Measurements from ENCODE around the gene GPC4. TPM values are rescaled to one million over a fixed set of nuclear protein-coding genes. Genes with fewer than 3 reads are reported as not detected.
A peak's percentile ranks its signal among the peaks of the same experiment; 100 is the strongest.

The GPC4 gene
- total RNA-seq, 4 donors from 2014 or later, result 5.9 to 20.2 (median 8.8) TPM

DNA sequence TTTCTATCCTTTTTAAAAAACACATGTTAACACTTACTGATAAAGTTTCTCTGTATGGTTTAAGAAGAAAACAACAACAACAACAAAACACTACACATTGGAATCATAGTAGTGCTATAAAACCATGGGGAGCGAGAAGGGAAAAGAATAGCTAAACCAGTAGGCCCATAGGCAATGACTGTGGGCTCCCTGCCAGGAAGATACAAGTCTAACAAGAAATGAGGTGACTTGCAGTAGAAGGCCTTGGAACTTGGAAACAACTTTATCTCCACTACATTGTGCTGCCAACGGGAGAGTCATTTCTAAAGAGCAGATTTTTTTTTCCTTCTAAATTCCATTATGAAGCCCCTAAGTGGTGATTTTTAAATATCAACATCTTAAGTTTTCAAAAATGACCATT, 78.0 kb downstream of the GPC4 start:
- Histone ChIP-seq H3K4me1 (peaks cover 0 to 4% of the 10 kb centered on the region in 2 donors), H3K4me3 (no peak overlapping the region), H3K9me3 (no peaks in the 10 kb centered on the region), H3K27ac (no peak overlapping the region), H3K36me3 (no peaks in the 10 kb centered on the region), H3K27me3 (no peaks in the 10 kb centered on the region)
- TF ChIP-seq, protein P1, sequence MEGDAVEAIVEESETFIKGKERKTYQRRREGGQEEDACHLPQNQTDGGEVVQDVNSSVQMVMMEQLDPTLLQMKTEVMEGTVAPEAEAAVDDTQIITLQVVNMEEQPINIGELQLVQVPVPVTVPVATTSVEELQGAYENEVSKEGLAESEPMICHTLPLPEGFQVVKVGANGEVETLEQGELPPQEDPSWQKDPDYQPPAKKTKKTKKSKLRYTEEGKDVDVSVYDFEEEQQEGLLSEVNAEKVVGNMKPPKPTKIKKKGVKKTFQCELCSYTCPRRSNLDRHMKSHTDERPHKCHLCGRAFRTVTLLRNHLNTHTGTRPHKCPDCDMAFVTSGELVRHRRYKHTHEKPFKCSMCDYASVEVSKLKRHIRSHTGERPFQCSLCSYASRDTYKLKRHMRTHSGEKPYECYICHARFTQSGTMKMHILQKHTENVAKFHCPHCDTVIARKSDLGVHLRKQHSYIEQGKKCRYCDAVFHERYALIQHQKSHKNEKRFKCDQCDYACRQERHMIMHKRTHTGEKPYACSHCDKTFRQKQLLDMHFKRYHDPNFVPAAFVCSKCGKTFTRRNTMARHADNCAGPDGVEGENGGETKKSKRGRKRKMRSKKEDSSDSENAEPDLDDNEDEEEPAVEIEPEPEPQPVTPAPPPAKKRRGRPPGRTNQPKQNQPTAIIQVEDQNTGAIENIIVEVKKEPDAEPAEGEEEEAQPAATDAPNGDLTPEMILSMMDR (IDR thresholded peaks at IDR 0.05), result no peak
- TF ChIP-seq POLR2A (IDR thresholded peaks at IDR 0.05), result no peak
- peak in 1 of 2 donors; percentile 22 for DNase-seq
- intact Hi-C loops (cut with DNase I; ENCODE audit: low total_unique reads), result no loop called here

DNA sequence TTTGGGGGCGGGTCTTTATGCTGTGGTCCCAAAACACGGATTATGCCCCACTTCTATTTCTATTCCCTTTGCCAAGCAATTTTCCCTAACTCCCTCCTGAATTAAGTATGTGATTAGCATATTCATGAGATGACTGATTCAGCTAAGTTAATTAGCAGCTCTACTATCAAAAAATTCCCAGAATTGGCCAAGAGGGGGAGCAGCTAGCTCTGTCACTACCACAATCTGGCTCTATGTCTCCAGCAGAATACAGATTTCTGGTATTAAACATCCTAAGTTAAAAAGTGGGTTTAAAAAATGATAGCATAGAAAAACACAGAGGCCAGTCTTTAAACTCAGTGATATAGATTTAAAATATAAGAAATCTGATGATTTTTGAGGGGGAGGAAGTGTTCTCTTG, 80.3 kb downstream of the GPC4 start:
- Histone ChIP-seq H3K27ac (no peak overlapping the region), H3K4me3 (no peak overlapping the region), H3K9me3 (no peaks in the 10 kb centered on the region), H3K27me3 (no peaks in the 10 kb centered on the region), H3K4me1 (peaks cover 0 to 4% of the 10 kb centered on the region in 2 donors), H3K36me3 (no peaks in the 10 kb centered on the region)
- TF ChIP-seq, protein P1 (IDR thresholded peaks at IDR 0.05), result peak; percentile 34 to 47 (median 44)
- no peak for TF ChIP-seq POLR2A (IDR thresholded peaks at IDR 0.05)
- DNase-seq, result peak in 1 of 2 donors; percentile 29
- intact Hi-C loops (cut with DNase I; ENCODE audit: low total_unique reads), result no loop called here

DNA sequence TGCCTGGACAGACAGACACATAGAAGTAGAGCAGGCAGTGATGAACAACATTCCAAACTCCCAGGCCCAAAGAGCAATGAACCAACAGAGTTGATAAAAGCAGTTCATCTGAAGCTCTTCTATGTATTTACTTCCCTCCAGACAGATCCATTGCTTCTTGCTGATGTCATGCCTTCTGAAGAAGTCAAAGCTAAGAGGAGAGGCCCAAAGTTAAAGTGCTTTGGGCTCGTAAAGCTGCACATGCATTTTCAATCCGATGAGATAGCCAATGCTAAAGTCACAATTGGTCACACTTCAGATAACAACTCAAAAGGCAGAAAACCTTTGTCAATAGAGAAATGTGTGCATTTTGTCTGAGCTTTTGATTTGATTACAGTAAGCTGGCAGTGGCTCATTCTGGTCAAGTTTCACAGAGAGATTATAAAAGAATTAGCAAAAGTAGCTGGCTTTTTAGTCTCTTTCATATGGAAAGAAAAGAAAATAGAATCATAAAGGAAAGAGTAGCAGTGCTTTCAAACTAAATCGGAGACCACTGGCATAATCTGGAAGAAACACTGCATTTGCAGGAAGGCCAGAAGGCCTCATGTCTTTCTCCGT, 82.0 kb downstream of the GPC4 start:
- intact Hi-C loops (cut with DNase I; ENCODE audit: low total_unique reads), result no loop called here
- Histone ChIP-seq H3K4me1 (no peaks in the 10 kb centered on the region), H3K9me3 (no peaks in the 10 kb centered on the region), H3K36me3 (no peaks in the 10 kb centered on the region), H3K27ac (no peak overlapping the region), H3K4me3 (no peak overlapping the region), H3K27me3 (no peaks in the 10 kb centered on the region)
- no peak for DNase-seq
- no peak for TF ChIP-seq POLR2A (IDR thresholded peaks at IDR 0.05)
- TF ChIP-seq, protein P1 (IDR thresholded peaks at IDR 0.05), result no peak

DNA sequence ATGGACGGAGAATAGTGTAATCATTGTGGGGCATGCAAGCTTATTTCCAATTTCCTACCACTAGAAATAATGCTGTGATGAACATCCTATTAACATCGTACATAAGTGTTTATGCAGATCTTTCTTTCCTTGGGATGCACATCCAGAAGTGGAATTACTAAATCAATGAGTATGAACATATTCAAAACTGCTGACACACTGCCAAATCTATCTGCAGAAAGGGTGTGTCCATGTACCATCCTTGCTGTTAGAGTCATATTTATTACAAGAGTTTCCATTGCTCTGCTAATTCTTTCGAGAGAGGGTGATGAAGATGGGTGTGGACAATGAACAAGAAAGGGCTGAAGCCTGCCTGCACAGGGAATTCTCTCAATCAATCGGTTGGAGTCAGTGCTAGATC, 82.6 kb downstream of the GPC4 start:
- Histone ChIP-seq H3K36me3 (no peaks in the 10 kb centered on the region), H3K9me3 (no peaks in the 10 kb centered on the region), H3K27me3 (no peaks in the 10 kb centered on the region), H3K27ac (no peak overlapping the region), H3K4me1 (no peaks in the 10 kb centered on the region), H3K4me3 (no peak overlapping the region)
- intact Hi-C loops (cut with DNase I; ENCODE audit: low total_unique reads), result no loop called here
- no peak for DNase-seq
- TF ChIP-seq POLR2A (IDR thresholded peaks at IDR 0.05), result no peak
- TF ChIP-seq, protein P1 (IDR thresholded peaks at IDR 0.05), result no peak

DNA sequence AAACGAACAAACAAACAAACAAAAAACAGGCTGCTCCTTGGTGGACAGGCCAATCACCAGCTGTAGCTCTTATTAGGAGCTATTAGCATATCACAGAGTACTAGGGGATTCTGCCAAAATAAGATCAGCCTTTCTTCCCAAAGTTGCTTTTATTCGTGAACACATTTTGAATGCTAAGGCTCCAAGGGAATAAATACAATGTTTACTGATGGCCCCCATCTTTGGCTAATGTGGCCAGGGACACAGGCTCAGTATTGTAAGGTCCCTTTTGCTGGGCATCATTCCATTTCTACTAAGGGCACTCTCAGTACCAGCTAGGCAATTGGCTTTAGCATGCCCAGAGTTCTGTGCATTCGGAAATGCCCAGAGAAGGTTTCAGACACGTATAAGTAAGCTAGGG, 84.3 kb downstream of the GPC4 start:
- no peaks in the 10 kb centered on the region for H3K9me3 ChIP-seq
- no peak overlapping the region for H3K4me3 ChIP-seq
- no peak for DNase-seq
- no peaks in the 10 kb centered on the region for H3K4me1 ChIP-seq
- TF ChIP-seq POLR2A (IDR thresholded peaks at IDR 0.05), result no peak
- no peak overlapping the region for H3K27ac ChIP-seq
- no peaks in the 10 kb centered on the region for H3K27me3 ChIP-seq
- no peaks in the 10 kb centered on the region for H3K36me3 ChIP-seq
- intact Hi-C loops (cut with DNase I; ENCODE audit: low total_unique reads), result no loop called here

DNA sequence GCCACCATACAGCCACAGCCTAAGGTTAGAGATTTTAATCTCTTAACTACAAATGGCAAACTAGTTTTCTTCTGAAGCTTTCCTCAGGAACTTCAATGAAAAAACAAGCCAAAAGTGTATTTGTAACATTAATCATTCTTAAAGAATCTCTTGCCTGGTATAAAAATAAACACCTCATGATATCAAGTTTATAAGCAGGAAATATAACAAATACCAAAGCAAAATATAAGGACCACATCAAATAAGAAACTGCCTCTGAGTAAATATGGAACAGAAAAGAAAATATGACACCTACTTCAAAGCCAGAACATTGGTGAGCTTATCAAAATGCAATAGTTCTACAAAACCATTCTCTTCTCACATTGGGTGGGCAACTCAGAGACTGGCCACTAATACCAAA, 89.9 kb downstream of the GPC4 start:
- TF ChIP-seq, protein P1 (IDR thresholded peaks at IDR 0.05), result no peak
- no peak for TF ChIP-seq POLR2A (IDR thresholded peaks at IDR 0.05)
- H3K4me3 ChIP-seq, result no peak overlapping the region
- no peaks in the 10 kb centered on the region for H3K27me3 ChIP-seq
- no peaks in the 10 kb centered on the region for H3K9me3 ChIP-seq
- no peak for DNase-seq
- no peaks in the 10 kb centered on the region for H3K36me3 ChIP-seq
- H3K4me1 ChIP-seq, result no peaks in the 10 kb centered on the region
- H3K27ac ChIP-seq, result no peak overlapping the region
- intact Hi-C loops (cut with DNase I; ENCODE audit: low total_unique reads), result loop anchor here (10.0 kb wide), 1 partner anchor 109 kb away; no protein-coding TSS in a partner anchor
